Activated T-cell treated with anti-CD3 and anti-CD28 coated beads, Interleukin-2, amount 50 U/mL, for 48 hours (primary cell): ENCODE results near the gene SCAMP4.

Source experiments
- DNase-seq, 2 experiments: peaks; one replicate each; pipeline ENCODE4 v3.0.0-alpha.2; 2020

SCAMP4 gene, protein sequence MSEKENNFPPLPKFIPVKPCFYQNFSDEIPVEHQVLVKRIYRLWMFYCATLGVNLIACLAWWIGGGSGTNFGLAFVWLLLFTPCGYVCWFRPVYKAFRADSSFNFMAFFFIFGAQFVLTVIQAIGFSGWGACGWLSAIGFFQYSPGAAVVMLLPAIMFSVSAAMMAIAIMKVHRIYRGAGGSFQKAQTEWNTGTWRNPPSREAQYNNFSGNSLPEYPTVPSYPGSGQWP

DNA sequence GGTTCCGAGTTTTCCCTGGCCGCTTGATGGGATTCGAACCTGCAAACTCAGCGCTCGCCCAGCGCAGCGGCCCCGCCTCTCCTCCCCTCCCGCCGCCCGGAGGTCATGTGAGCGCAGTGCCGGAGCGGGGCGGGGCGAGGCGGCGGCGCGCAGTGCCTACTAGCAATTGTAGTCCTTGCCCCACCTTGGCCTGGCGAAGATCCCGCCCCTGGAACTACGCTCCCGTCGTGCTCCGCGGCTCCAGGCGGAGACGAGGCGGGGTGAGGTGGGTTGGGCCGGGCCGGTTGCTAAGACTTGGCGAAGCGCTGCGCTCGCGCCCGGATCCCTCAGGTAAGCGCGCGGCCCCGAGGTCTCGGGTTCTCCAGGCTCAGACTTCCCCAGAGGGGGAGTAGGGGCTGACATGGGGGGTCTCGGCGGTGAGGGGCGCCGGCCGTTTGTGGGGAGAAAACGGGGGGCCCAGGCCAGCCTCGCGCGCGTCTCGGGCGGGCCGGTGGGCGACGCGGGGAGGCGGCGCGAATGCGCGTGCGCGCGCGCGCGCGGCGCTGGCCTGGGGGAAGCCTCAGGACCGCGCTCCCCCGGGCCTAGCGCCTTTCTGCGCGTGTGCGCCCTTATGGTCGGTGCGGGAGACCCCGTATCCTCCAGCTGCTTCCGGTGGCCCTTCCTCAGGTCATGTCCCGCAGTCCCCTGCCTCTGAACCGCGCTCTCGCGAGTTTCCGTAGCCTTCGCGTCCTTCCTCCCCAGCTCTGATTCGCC is at the start of gene SCAMP4, which contains the start of gene ADAT3:
TSS of gene SCAMP4 (plus strand) at position 290 of the 753 bp plus-strand sequence. CDS start 9,621 bp downstream, outside the sequence.
TSS of gene ADAT3 (plus strand) at position 290 of the 753 bp plus-strand sequence. CDS start 6,649 bp downstream, outside the sequence.
- DNase-seq = peak; percentile 98 to 99

DNA sequence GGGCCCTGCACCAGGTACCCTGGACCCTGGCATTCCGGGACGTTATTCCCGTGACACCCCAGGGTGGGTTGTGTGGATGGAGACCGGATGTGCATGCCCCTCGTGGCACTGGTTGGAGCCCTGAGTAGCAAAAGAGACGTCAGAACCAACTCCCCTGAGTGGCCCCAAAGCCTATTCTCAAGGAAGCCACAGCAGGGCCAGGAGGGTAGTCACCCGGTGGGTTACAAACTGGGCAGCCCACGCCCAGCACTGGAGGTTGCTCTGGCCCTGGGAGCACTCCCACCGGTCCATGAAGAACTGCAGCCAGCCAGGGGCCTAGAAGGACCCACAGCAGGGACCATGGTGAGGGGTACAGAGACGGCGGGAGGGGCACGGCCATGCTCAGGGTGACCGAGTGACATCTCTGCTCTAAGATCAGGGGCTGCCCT is 49.4 kb upstream of the SCAMP4 start:
- peak; percentile 66 to 68 for DNase-seq

DNA sequence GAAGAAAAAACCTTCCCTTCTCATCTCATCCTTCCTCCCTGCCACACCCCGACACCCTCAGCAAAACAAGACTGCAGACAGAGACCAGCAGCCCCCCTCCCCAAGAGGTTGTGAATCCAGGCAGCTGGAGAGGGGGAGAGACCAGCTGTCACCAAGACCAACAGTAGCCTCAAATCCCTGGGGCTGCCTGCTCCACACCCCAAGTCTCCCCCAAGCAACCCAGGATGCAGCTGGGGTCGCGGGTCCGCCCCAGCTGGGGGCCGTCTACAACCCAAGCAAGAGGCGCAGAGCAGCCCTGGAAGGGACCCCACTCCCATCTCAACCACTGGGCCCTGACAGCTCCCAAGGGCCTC is 48.9 kb upstream of the SCAMP4 start:
- DNase-seq = peak in 1 of 2 experiments; percentile 50

DNA sequence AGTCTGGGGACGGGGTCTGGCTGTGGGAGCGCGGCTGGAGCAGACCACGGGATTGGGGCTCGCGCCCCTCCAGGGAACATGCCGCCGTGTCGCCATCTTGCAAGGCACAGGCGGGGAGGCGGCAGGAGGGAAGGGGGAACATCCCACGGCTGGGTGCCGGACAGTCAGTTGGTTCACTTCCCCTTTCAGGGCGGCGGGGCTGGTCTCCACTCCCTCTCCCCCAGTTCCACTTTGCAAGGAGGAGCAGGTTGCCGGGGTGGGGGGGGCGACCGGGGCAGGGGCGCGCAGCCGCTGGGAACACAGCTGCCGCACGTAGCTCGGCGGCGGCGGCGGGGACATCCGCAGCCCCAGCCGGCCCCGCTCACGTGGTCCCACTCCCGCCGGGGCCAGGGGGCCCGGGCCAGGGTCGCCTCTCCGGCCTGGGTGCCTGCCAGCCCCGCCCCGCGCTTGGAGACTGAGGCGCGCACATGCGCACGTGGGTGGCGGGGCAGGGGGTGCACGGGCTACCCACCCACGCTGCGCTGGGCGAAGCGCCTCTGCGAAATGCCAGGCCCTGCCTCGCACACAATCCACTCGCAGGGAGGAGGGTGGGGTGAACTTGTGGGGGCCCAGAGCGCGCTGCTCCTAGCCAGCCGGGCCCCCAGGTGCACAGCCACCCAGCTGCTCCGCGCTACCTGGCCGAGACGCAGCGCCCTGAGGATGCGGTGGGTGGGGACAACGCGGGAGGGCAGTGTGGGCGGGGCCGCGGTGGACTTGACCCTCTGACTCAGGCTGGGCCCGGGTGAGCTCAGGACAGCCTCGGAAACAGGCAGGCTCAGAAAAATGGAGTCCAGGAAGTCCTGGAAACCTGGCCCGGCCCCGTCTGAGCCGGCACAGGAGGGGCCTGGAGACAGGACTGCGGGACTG is 48.2 kb upstream of the SCAMP4 start:
- peak; percentile 71 to 79 for DNase-seq

DNA sequence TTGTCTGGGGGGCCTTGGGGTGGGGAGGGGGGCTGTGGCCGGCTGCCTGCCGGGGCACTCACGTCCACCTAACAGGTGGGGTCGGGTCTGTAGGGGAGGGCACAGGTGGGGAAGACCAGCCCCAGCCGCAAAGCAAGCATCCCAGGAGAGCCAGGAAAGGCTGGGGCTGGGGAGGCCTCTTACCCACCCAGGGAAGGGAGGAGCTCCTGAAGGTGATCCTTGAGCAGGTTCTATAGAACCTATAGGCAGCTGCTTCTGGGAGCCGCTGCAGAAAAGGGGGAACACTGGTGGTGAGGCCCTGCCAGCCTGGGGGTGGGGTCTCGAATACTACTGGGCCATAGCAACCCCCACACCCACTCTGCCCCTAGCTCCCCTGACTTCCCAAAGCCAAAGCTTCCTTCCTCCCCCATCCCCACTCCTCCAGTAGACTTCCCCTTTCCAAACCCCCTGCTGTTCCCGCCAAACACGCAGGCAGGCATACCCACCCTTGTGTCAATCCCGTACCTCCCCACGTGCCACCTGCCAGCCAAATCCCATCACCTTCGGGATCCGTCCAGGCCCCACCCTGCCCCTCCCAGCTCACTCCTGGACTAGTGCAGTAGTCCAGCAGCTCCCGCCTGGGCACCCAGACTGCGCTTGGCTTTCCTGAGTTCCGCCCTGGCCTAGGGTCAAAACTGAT is 47.4 kb upstream of the SCAMP4 start:
- no peak for DNase-seq

DNA sequence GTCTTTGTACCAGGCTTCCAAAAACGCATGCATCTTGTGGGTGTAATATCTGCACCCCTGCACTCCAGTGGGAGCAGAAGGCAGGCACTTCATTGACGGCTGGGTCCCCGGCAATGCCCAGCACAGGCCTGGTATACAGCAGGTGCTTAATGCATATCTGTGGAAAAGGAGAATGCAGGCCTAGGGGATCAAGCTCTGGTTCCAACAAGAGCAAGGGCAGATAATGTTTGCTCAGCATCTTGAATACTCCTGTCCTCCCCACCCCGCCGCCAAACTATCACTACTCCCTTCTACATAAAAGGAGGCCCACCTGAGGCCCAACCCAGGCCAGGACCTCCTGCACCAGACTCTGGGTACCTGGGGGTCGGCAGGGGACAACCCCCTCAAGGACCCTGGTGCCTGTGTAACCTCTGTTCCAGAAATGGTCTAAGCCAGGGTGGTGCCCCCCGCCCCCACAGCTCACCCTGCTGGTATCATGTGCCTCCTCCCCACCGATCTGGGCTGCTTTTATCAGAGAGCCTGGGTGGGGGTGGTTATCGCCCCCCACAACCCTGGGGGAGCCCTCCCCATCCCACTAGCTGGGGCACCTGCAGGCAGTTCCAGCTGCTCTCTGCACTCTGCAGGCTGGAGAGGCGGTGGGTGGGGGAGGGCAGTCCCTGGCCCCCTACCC is 46.7 kb upstream of the SCAMP4 start:
- no peak for DNase-seq

DNA sequence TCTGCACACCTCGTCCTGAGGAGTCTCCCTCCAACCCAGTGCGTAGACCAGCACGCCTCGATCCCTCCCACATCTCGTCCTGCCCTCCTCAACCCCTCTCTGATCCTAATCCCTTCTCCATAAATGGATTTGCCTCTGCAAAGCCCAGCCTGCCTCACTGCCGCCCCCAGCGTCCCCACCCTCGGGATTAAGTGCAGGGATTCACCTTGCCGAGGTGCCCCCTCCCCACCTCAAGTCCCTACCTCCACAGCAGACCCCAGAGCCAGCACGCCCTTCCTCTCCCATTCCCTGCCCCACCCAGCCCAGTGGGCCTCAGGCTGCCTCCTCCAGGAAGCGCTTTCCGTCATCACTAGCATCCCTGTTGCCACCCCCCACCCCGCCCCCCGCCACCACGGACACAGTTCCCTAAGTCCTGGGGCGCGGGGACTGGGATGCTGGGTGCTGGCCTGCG is 45.8 kb upstream of the SCAMP4 start:
- no peak for DNase-seq

DNA sequence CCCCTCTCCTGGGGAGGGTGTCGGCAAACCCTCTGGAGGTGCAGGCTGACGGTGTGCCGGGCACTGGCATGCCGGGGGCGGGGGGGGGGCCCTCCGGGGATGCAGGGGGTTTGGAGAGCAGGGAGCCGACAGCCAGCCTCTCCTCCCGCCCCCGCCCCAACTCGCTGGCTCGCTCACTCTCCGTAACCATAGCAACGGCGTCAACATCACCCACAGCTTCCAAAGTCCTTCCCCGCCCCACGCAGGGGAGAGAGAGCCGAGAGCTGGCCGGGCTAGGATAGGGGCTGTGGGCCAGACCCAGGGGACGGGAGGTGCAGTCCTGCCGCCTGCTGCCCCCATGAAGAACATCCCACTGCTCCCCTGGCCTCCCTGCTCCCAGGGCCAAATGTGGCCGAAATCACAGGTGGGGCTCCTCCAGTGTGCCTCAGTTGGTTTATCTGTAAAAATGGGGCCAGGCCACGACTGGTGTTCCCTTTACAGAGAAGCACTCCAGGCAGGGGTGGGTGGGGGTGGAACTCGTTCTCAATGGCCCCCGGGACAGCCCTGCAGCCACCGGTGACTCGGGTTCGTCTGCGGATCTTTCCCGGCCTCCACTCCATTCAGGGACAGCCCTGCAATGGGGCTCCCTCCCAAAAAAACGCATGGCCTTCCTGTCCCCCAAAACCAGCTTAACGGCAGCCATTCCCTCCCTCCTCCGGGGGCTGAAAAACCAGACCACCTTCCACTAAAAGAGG is 45.0 kb upstream of the SCAMP4 start:
- DNase-seq = peak; percentile 66 to 71

DNA sequence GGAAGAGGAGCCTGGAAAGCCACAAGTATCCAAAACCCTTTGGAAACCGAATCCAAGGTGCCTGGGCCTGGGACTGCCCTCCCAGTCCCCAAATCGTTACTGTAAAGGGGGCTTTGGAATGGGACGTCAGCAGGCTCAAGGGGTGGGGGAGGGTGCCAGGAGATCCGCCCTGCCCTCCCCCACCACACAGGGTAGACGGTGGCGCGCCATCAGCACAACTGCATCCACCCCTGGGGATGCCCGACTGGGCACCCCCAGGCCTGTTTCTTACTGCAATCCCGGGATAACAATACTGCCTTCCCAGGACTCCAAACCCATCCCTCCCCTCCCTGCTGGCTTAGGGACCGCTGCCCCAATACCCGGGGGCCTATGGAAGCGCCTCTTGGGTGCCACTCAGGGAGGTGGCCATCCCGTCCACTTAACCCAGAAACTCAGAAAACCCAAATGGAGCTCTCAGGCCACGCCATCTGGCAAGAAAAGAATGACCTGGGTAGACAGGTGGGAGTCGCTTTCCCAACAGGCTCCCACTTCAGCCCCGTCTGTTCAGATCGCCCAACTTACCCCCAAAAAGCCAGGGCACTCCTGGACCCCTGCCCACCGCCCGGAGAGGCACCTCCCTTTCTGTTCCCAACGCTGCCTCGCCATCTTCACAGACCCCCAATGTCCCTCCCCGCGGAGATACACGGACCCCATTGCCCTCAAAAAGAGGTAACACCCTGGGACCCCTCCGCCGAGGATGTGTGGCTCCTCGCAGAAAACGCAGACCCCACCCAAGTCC is 44.2 kb upstream of the SCAMP4 start:
- DNase-seq = no peak

DNA sequence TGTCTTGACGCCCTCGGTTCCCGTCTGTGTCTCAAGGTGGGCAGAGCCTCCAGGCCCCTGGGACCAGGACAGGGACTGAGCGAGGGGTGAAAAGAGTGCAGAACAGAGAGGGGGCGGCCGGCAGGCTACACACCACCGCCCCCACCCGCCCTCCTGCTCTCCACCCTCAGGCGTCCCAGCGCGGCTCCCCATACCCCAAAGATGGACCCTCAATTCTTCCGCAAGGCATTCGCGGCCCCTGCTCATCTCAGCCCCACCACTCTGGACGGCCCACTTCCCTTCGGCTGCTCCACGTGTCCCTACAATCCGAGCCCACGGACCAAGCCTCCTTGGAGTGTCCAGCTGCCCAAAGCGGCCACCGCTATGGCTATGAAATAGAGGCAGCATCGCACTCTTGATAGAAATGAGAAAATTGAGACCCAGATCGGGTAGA is 43.6 kb upstream of the SCAMP4 start:
- no peak for DNase-seq

DNA sequence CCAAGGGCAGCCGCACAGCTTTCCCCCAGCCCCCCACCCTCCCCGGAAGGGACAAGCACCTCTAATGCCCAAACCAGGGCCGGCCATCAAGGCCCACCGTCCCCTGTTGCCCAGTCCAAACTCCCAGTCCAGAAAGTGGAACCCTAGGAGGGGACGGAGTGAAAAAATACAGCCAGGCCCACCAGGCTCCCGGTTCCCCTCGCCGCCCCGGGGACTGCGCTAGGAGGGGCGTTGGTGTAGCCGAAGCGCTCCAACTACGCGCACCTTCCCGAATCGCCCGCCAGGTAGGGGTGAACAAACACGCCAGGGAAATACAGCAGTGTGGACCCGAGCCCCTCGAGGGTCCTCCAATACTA is 43.2 kb upstream of the SCAMP4 start:
- DNase-seq = no peak

DNA sequence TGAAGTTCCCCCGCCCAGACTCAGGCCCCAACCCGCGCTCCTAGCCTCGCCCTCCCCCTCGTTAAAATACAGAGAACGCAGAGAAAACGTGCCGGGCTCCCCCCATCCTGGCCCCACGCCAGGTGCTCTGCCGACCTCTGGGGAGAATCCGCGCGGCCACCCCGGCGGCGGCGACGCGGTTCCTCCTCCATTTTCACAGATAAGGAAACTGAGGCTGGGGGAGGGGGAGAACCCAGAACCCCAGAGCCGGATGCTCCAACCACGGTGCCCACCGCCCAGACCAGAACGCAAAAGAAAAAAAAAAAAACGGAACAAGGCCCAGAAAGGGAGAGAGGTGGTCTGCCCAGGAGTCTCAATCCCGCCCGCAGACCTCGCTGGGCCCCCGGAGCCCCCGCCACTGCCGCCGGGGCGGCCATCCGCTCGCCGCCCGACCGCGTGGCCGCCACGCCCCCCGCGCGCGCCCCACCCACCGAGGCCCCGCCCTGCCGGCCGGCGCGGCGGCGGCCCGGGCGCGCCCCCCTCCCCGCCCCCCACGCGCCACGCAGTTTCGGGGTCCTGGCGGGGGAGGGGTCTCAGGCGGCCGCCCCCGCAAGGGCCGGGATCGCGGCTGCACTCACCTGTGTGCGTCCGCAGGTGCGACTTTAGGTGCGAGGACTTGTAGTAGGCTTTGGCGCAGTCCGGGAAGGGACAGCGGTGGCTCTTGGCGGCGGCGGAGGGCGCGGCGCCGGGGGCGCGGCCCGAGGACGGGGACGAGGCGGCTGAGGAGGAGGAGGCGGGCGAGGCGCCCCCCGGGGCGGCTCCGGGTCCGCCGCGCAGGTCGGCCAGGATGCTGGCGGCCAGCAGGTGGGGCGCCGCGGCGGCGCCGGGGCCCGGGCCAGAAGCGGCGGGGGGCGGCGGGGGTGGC is 42.5 kb upstream of the SCAMP4 start:
- DNase-seq = peak; percentile 67 to 74

DNA sequence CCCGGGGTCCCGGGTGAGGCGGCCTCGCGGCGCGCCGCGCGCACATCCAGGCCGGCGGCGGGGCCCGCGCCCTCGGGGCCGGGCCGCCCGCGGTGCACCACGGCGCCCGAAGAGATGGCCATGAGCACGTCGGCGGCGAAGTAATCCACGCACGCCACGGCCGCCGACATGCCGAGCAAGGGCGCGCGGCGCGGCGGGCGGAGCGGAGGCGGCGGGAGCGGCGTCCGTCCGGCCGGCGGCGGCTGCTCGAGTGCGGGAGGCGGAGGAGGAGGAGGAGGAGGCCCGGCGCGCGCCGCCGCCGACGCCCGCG is 41.9 kb upstream of the SCAMP4 start, which contains the start of gene KLF16:
TSS of gene KLF16 (minus strand) at position 252 of the 310 bp plus-strand sequence. CDS start at position 170, 82 bp downstream.
- DNase-seq = no peak

DNA sequence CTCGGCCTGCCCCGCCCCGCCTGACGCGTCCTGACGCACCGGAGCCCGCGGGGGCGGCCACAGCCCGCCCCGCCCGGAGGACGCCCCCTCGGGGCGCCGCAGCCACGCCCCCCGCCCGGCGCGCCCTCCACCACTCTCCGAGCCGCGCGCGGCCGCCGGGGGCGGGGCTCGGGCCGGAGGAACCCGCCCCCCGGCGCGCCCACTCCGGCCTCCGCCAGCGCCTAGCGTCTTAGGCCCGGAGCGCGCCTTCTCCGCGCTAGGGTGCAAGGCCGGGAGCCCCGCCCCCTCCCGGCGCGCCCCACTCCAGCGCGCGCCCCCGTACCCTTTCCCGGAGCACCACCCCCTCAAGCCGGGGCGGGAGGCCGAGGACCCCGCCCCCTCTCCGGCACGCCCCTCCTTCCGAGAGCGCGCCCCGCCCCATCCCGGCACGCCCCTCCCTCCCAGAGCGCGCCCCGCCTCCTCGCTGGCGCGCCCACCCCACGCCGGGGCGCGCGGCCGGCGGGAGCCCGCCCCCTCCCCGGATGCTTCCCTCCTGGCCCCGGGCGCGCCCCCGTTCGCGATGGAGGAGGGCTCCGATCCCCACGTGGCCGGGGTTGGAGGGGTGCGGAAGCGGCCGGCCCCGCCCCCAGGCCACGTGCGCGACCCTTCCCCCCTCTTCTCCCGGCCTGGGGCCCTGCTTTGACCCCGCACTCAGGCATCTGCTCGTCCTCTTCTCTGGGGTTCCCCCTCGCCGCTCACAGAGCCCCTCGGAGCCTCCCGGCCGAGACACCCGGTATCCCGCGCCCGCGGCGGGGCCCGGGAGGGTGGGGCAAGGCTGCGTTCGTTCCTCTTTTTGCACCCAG is 41.3 kb upstream of the SCAMP4 start:
- peak; percentile 94 to 96 for DNase-seq

DNA sequence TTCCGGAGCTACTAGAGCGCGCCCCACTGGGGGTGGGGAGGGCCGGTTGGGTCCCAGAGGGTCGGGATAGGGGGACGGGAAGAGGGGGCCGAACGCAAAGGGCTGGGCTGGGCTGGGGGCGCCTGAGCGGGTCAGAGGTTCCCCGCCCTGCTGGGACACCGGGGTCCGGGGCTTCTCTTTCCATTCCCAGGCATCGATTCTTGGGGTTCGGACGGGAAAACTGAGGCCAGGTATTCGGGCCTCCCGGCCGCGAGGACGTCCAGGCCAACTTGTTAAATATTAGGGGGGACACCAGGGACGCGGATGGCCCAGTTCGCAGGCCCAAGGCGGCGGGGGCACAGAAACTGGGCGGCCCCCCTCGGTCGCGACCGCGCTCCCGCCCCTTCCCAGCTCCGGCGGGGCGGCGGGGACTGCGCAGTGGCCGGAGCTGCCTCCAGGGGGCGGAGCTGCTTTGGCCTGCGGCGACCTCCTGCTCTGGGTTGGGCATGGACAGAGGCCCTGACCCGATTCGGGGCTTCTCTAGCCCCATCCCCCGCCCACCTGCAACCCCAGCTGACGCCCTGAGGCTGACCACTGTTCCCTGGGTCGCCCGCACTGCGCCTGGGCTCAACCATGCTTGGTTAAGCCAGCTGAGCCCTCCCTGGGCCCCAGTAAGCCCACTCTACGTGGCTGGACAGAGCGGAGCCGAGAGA is 40.6 kb upstream of the SCAMP4 start:
- peak; percentile 78 to 83 for DNase-seq

DNA sequence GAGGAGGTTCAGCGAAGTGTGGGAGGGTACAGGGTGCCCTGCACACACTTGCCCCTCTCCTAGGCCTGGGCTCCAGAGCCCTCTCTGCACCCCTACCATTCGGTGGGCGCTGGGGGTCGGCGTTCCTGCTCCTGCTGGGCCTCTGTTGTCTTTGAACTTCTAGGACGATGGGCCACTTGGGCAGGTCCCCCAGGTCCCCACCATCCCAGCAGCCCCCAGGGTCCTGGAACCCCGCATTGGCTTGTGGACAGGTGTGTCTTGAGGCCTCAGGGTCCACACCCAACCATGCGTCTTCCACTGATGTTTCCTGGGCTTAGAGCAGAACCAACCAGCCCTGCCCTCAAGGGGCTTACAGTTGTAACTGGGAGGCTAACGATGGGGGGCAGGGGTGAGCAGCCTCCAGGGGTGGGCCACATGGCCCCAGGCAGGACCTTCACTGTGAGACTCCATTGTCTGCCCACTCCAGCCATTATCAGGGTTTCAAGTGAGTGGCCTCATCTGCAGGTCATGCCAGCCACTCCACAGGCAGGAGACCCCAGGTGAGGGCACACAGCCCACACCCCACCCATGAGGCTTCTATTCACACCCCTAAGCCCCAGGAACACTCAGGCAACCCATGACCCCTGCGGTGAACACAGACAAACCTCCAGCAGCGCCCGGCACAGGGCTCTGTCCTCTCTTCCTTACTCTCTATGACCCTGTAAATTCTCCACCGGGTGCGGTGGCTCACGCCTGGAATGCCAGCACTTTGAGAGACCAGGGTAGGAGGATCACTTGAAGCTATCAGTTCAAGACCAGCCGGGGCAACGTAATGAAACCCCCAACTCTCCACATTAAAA is 39.8 kb upstream of the SCAMP4 start:
- no peak for DNase-seq
